WTC11 (cell line): ENCODE data around the gene SKA2. TPM values are rescaled to one million over a fixed set of nuclear protein-coding genes. Genes with fewer than 3 reads are reported as not detected.
A peak's percentile ranks its signal among the peaks of the same experiment; 100 is the strongest.

Experiments
- ATAC-seq: fragments of 200-7000 bp; cut with Tn5 transposase; 2 replicates; pipeline ENCODE4 v1.10.0; 2021; ENCODE audit warnings: mild to moderate bottlenecking, moderate library complexity
- CTCF ChIA-PET: fragments of 300-600 bp; sonication (Branson Sonifier 250); formaldehyde crosslinking; loops from one replicate; lab custom pipeline; 2021; ENCODE audit warnings: antibody characterized with exemption; lab: Charles Lee
- POLR2A ChIA-PET: fragments of 350-600 bp; sonication (Branson Sonifier 250); formaldehyde crosslinking; loops from one replicate; lab custom pipeline; 2021; ENCODE audit warnings: antibody characterized with exemption; lab: Charles Lee
- DNase-seq: peaks from one replicate; pipeline ENCODE4 v3.0.0; 2021; ENCODE audit warnings: low spot score
- H3K27ac Mint-ChIP-seq: 2 replicates; pipeline ENCODE4 v1.8.0; 2021; ENCODE audit warnings: mixed read lengths
- H3K27me3 Mint-ChIP-seq: 2 replicates; pipeline ENCODE4 v1.8.0; 2021; ENCODE audit warnings: low read depth, mild to moderate bottlenecking, moderate library complexity, mixed read lengths
- H3K36me3 Mint-ChIP-seq: 2 replicates; pipeline ENCODE4 v1.8.0; 2021; ENCODE audit warnings: mixed read lengths
- H3K4me1 Mint-ChIP-seq: 2 replicates; pipeline ENCODE4 v1.8.0; 2022; ENCODE audit warnings: mixed read lengths
- H3K4me3 Mint-ChIP-seq: 2 replicates; pipeline ENCODE4 v1.8.0; 2021; ENCODE audit warnings: mild to moderate bottlenecking, moderate library complexity, mixed read lengths
- H3K9me3 Mint-ChIP-seq: 2 replicates; pipeline ENCODE4 v1.8.0; 2021; ENCODE audit warnings: mixed read lengths
- CBFB ChIP-seq: sonication (generic); formaldehyde crosslinking; IDR thresholded peaks from 2 replicates; pipeline ENCODE4 v1.8.1; 2022; ENCODE audit warnings: mild to moderate bottlenecking, low read depth, missing genetic modification reagents
- CREM ChIP-seq: sonication (generic); formaldehyde crosslinking; IDR thresholded peaks from 2 replicates; pipeline ENCODE4 v1.8.1; 2022; ENCODE audit warnings: mild to moderate bottlenecking, missing genetic modification reagents, moderate library complexity
- CTCF ChIP-seq: fragments of 200-600 bp; IDR thresholded peaks from 2 replicates; pipeline ENCODE4 v1.8.0; 2022; ENCODE audit warnings: antibody characterized with exemption
- ERG ChIP-seq: fragments of 250-450 bp; sonication (Bioruptor Pico); IDR thresholded peaks from 2 replicates; pipeline ENCODE4 v1.8.0; 2021; ENCODE audit warnings: mild to moderate bottlenecking
- ESRRA ChIP-seq: sonication (generic); formaldehyde crosslinking; IDR thresholded peaks from 2 replicates; pipeline ENCODE4 v1.8.1; 2022; ENCODE audit warnings: mild to moderate bottlenecking, missing genetic modification reagents, borderline replicate concordance
- ETV6 ChIP-seq: sonication (generic); formaldehyde crosslinking; IDR thresholded peaks from 2 replicates; pipeline ENCODE4 v1.8.1; 2022; ENCODE audit warnings: mild to moderate bottlenecking, missing genetic modification reagents
- GRHL2 ChIP-seq: fragments of 250-450 bp; sonication (Bioruptor Pico); IDR thresholded peaks from 2 replicates; pipeline ENCODE4 v1.8.0; 2022; ENCODE audit warnings: mild to moderate bottlenecking, moderate library complexity; ENCODE audit not compliant: insufficient replicate concordance, severe bottlenecking
- HMGXB4 ChIP-seq: sonication (generic); formaldehyde crosslinking; IDR thresholded peaks from 2 replicates; pipeline ENCODE4 v1.8.1; 2023; ENCODE audit warnings: mild to moderate bottlenecking, moderate library complexity, missing genetic modification reagents
- IRF2 ChIP-seq: sonication (generic); formaldehyde crosslinking; IDR thresholded peaks from 2 replicates; pipeline ENCODE4 v1.8.0; 2022; ENCODE audit warnings: low read depth, missing genetic modification reagents, borderline replicate concordance
- JAZF1 ChIP-seq: fragments of 250-450 bp; sonication (Bioruptor Pico); IDR thresholded peaks from 2 replicates; pipeline ENCODE4 v1.9.0; 2021; ENCODE audit warnings: moderate library complexity, mild to moderate bottlenecking, inconsistent platforms
- MXD4 ChIP-seq: fragments of 250-450 bp; sonication (Bioruptor Pico); IDR thresholded peaks from 2 replicates; pipeline ENCODE4 v1.8.0; 2021; ENCODE audit warnings: mild to moderate bottlenecking, moderate library complexity, borderline replicate concordance
- NR1H2 ChIP-seq: sonication (generic); formaldehyde crosslinking; IDR thresholded peaks from 2 replicates; pipeline ENCODE4 v1.9.0; 2021; ENCODE audit warnings: mild to moderate bottlenecking, moderate library complexity, missing genetic modification reagents
- NR2C2 ChIP-seq: sonication (generic); formaldehyde crosslinking; IDR thresholded peaks from 2 replicates; pipeline ENCODE4 v1.8.0; 2022; ENCODE audit warnings: mild to moderate bottlenecking, missing genetic modification reagents
- OVOL2 ChIP-seq: fragments of 250-450 bp; sonication (Bioruptor Pico); IDR thresholded peaks from 2 replicates; pipeline ENCODE4 v1.9.0; 2021; ENCODE audit warnings: mild to moderate bottlenecking, borderline replicate concordance
- SMAD3 ChIP-seq: sonication (generic); formaldehyde crosslinking; IDR thresholded peaks from 2 replicates; pipeline ENCODE4 v1.8.0; 2022; ENCODE audit warnings: missing genetic modification reagents, mild to moderate bottlenecking, borderline replicate concordance
- TEAD1 ChIP-seq: sonication (generic); formaldehyde crosslinking; IDR thresholded peaks from 2 replicates; pipeline ENCODE4 v1.8.0; 2022; ENCODE audit warnings: mild to moderate bottlenecking, missing genetic modification reagents
- TEAD4 ChIP-seq: sonication (generic); formaldehyde crosslinking; IDR thresholded peaks from 2 replicates; pipeline ENCODE4 v1.8.0; 2022; ENCODE audit warnings: mild to moderate bottlenecking, missing genetic modification reagents
- TP53 ChIP-seq: sonication (generic); formaldehyde crosslinking; IDR thresholded peaks from 2 replicates; pipeline ENCODE4 v1.8.1; 2023; ENCODE audit warnings: mild to moderate bottlenecking, missing genetic modification reagents
- USF2 ChIP-seq: sonication (generic); formaldehyde crosslinking; IDR thresholded peaks from 2 replicates; pipeline ENCODE4 v1.8.1; 2023; ENCODE audit warnings: mild to moderate bottlenecking, missing genetic modification reagents, moderate library complexity
- ZNF121 ChIP-seq: sonication (generic); formaldehyde crosslinking; IDR thresholded peaks from 2 replicates; pipeline ENCODE4 v1.8.0; 2023; ENCODE audit warnings: missing genetic modification reagents
- ZNF138 ChIP-seq: sonication (generic); formaldehyde crosslinking; conservative IDR thresholded peaks from 2 replicates; pipeline ENCODE4 v1.8.1; 2022; ENCODE audit warnings: mild to moderate bottlenecking, moderate library complexity, missing genetic modification reagents
- ZNF219 ChIP-seq: sonication (generic); formaldehyde crosslinking; IDR thresholded peaks from 2 replicates; pipeline ENCODE4 v1.8.0; 2023; ENCODE audit warnings: missing genetic modification reagents, mild to moderate bottlenecking, borderline replicate concordance
- ZNF263 ChIP-seq: sonication (generic); formaldehyde crosslinking; IDR thresholded peaks from 2 replicates; pipeline ENCODE4 v1.8.1; 2022; ENCODE audit warnings: low read depth, mild to moderate bottlenecking, moderate library complexity, missing genetic modification reagents
- ZNF671 ChIP-seq: fragments of 250-450 bp; sonication (Bioruptor Pico); IDR thresholded peaks from 2 replicates; pipeline ENCODE4 v1.8.0; 2021; ENCODE audit warnings: mild to moderate bottlenecking
- total RNA-seq: library from RNA; stranded (reverse); gene quantifications from 3 replicates; pipeline ENCODE4 v1.2.3, GENCODE V29; 2021
- TF ChIP-seq, protein P1 (sequence below): sonication (generic); formaldehyde crosslinking; IDR thresholded peaks from 2 replicates; pipeline ENCODE4 v1.8.1; 2023; ENCODE audit warnings: mild to moderate bottlenecking, missing genetic modification reagents, moderate library complexity
- TF ChIP-seq, protein P2 (sequence below): sonication (generic); formaldehyde crosslinking; IDR thresholded peaks from 2 replicates; pipeline ENCODE4 v1.8.1; 2023; ENCODE audit warnings: mild to moderate bottlenecking, missing genetic modification reagents

SKA2 gene
- total RNA-seq, 1 experiment from 2014 or later: 80.0 TPM

DNA sequence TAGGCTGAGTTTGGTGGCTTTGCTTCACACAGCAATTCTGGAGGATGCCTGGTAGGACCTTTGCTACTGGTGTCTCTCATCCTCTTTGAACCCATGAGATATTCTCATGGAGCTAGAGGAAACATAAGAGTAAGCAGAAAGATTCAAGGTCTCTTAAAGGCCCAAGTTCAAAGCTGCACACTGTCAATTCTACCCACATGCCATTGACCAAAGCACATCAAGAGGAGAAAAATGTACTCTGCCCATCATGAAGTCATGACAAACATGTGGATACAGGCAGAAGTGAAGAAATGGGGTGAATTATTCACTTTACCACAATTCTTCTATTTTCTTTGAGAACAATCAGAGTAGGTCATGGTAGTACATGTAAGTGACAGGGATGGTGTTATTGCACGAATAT lies 13.1 kb downstream of the SKA2 start:
- Mint-ChIP-seq H3K27ac (no peak overlapping the region), H3K9me3 (no peaks in the 10 kb centered on the region)
- TF ChIP-seq, protein P1, sequence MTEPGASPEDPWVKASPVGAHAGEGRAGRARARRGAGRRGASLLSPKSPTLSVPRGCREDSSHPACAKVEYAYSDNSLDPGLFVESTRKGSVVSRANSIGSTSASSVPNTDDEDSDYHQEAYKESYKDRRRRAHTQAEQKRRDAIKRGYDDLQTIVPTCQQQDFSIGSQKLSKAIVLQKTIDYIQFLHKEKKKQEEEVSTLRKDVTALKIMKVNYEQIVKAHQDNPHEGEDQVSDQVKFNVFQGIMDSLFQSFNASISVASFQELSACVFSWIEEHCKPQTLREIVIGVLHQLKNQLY: no peak
- TF ChIP-seq HMGXB4 (no peak), TP53 (CRISPR knock-in tag) (no peak), NR1H2 (CRISPR knock-in tag) (no peak), TEAD1 (CRISPR knock-in tag) (no peak), ZNF121 (CRISPR knock-in tag) (no peak), ZNF138 (CRISPR knock-in tag) (no peak), CTCF (no peak), ZNF671 (CRISPR knock-in tag) (no peak), IRF2 (CRISPR knock-in tag) (no peak), CREM (CRISPR knock-in tag) (no peak), USF2 (CRISPR knock-in tag) (no peak), ZNF219 (no peak), SMAD3 (CRISPR knock-in tag) (no peak), ESRRA (CRISPR knock-in tag) (no peak), JAZF1 (no peak), GRHL2 (CRISPR knock-in tag) (no peak)
- TF ChIP-seq, protein P2, sequence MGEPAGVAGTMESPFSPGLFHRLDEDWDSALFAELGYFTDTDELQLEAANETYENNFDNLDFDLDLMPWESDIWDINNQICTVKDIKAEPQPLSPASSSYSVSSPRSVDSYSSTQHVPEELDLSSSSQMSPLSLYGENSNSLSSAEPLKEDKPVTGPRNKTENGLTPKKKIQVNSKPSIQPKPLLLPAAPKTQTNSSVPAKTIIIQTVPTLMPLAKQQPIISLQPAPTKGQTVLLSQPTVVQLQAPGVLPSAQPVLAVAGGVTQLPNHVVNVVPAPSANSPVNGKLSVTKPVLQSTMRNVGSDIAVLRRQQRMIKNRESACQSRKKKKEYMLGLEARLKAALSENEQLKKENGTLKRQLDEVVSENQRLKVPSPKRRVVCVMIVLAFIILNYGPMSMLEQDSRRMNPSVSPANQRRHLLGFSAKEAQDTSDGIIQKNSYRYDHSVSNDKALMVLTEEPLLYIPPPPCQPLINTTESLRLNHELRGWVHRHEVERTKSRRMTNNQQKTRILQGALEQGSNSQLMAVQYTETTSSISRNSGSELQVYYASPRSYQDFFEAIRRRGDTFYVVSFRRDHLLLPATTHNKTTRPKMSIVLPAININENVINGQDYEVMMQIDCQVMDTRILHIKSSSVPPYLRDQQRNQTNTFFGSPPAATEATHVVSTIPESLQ: no peak
- TF ChIP-seq, all 79 proteins: peak for 0
- Mint-ChIP-seq H3K4me3 (no peak overlapping the region), H3K4me1 (0 out of 2 replicates have a peak, but pooled peaks cover 3% of the 10 kb centered on the region), H3K27me3 (no peaks in the 10 kb centered on the region), H3K36me3 (peaks cover 6% of the 10 kb centered on the region; the same call in 1 of the 2 replicates)
- no peak for DNase-seq
- ATAC-seq: no peak
- POLR2A ChIA-PET: no interaction called here
- CTCF ChIA-PET: no interaction called here

DNA sequence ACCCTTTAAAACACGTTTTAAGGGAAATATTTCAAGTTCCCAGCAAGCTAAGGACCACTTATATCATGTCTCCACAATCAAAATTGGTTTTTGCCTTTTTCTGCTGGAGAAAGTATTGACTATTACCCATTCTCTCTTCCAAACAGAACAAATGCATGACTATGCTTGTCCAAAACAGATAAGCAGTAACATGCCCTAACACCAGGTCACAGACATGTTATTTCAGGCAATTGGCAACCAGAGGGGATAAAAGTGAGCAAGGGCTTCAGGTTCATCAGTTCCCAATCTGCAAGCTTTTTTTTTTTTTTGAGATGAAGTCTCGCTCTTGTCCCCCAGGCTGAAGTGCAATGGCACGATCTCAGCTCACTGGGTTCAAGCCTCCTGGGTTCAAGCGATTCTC lies 15.0 kb downstream of the SKA2 start:
- no peaks in the 10 kb centered on the region for H3K9me3 Mint-ChIP-seq
- H3K4me1 Mint-ChIP-seq: 0 out of 2 replicates have a peak, but pooled peaks cover 3% of the 10 kb centered on the region
- DNase-seq (no peak), ATAC-seq (no peak)
- H3K4me3 Mint-ChIP-seq: no peak overlapping the region
- CTCF ChIA-PET: no interaction called here
- H3K27me3 Mint-ChIP-seq: no peaks in the 10 kb centered on the region
- POLR2A ChIA-PET: no interaction called here
- peak overlapping the region; percentile 47; the same call in 1 of the 2 replicates for H3K27ac Mint-ChIP-seq
- H3K36me3 Mint-ChIP-seq: no peaks in the 10 kb centered on the region; the same call in 1 of the 2 replicates
- TF ChIP-seq NR2C2 (CRISPR knock-in tag) (no peak), ERG (CRISPR knock-in tag) (no peak), TEAD4 (CRISPR knock-in tag) (no peak), OVOL2 (CRISPR knock-in tag) (no peak), ZNF263 (CRISPR knock-in tag) (no peak), ZNF138 (CRISPR knock-in tag) (no peak), CBFB (CRISPR knock-in tag) (no peak), HMGXB4 (no peak), GRHL2 (CRISPR knock-in tag) (no peak), MXD4 (CRISPR knock-in tag) (no peak), ETV6 (CRISPR knock-in tag) (no peak)
